HFF-Myc (cell line): ENCODE data around the gene CDH13.

ENCODE experiments used
- DNase-seq: peaks from one replicate; pipeline ENCODE4 v3.0.0-alpha.2; 2011; ENCODE audit warnings: low read depth; ENCODE audit errors: extremely low read depth
- H3K4me3 ChIP-seq: replicated peaks from 2 replicates; pipeline ENCODE4 v1.5.1; 2011; ENCODE audit warnings: low read depth, mild to moderate bottlenecking, control low read depth, low read length
- TF ChIP-seq, protein P1 (sequence below): IDR thresholded peaks from 2 replicates; pipeline ENCODE4 v1.5.1; 2012; ENCODE audit warnings: mild to moderate bottlenecking, low read depth, low read length, control low read depth; ENCODE audit errors: missing control alignments

The CDH13 gene

DNA sequence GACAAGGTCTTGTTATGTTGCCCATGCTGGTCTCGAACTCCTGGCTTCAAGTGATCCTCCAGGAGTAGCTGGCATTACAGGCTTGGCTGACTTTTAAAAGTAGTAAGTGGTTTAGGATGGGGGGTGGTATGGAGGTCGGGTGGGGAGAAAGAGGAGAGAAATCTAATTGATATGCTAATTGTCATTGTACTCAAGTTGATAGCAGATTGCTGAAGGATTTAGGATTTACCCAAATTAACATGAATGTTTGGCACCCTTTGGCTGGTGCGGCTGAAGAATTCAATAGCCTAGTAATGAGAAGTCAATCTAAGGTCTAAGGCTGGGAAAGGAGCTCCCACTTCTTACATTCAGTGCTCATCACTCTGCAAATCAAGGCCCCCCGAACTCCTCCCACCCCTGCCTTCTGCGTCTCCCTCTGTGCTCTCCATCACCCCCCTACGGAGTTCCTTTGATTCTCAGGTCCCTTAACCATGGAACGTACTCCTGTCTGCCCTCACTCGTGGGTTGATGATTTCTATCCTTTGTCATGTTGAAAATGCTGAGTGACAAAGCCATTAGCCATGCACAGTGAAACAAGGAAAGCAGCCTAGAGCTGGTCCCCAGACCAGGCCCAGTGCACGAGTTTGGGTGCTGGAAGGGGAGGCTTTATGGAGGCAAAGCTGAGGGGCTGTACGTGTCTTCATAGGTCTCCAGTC lies 17.3 kb downstream of the CDH13 start:
- DNase-seq: no peak
- TF ChIP-seq, protein P1, sequence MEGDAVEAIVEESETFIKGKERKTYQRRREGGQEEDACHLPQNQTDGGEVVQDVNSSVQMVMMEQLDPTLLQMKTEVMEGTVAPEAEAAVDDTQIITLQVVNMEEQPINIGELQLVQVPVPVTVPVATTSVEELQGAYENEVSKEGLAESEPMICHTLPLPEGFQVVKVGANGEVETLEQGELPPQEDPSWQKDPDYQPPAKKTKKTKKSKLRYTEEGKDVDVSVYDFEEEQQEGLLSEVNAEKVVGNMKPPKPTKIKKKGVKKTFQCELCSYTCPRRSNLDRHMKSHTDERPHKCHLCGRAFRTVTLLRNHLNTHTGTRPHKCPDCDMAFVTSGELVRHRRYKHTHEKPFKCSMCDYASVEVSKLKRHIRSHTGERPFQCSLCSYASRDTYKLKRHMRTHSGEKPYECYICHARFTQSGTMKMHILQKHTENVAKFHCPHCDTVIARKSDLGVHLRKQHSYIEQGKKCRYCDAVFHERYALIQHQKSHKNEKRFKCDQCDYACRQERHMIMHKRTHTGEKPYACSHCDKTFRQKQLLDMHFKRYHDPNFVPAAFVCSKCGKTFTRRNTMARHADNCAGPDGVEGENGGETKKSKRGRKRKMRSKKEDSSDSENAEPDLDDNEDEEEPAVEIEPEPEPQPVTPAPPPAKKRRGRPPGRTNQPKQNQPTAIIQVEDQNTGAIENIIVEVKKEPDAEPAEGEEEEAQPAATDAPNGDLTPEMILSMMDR: no peak
- H3K4me3 ChIP-seq: no peak overlapping the region

GRCh38 chr16:82646504-82646903 lies 19.7 kb downstream of the CDH13 start:
- H3K4me3 ChIP-seq: no peak overlapping the region
- DNase-seq: no peak
- TF ChIP-seq, protein P1: no peak

- H3K4me3 ChIP-seq: no peak overlapping the region
- TF ChIP-seq, protein P1: no peak
- no peak for DNase-seq
These were observed 23.0 kb downstream of the CDH13 start for GRCh38 chr16:82649766-82650165.

DNA sequence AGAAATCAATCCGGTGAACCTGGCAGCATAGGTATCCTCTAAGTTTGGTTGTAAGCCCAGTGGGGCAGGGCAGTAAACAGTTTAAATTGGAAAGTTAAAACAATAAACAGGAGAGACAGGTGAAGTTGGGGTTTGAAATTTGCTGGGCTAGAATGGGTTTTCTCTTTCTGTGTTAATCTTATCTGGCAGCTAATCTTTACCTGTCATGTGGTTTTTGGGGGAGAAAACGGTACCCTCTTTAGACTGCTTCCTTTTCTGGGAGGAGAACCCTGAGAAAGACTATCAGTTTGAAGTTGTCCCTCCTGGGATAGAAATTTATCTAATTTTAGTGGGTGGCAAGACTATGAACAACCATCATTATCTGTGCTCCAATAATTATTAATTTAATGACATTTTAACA lies 24.0 kb downstream of the CDH13 start:
- DNase-seq: no peak
- TF ChIP-seq, protein P1: no peak
- no peak overlapping the region for H3K4me3 ChIP-seq

GRCh38 chr16:82651921-82652601 lies 25.3 kb downstream of the CDH13 start:
- TF ChIP-seq, protein P1: no peak
- no peak for DNase-seq
- no peak overlapping the region for H3K4me3 ChIP-seq

DNA sequence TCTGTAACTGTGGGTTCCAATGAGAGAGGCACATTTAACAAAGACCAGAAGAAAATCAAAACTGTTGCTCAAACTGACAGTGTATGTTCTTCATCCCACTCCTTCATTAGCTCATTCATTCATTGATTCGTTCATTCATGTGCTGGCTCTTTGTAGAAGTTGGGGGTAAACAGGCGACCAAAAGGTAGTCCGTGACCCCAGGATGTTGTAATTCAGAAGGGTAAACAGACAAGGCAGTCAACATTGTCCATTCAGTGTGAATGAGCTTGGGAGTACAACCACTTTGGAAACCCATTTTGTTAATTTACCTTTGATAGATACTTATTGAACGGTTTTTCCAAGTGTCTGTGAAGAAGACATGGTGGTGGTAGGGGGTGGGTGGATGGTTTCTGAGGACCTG lies 26.1 kb downstream of the CDH13 start:
- TF ChIP-seq, protein P1: no peak
- no peak for DNase-seq
- H3K4me3 ChIP-seq: no peak overlapping the region
